ENCODE measurements around the gene C12orf57.

GRCh38 chr12:6980075-6980474 is 36.3 kb downstream of the C12orf57 start:
- TF ChIP-seq EMX1 (CRISPR knock-in tag; IDR thresholded peaks at IDR 0.05) = no peak
- no peak for TF ChIP-seq CTCF (IDR thresholded peaks at IDR 0.05)
- TF ChIP-seq ZNF121 (CRISPR knock-in tag; IDR thresholded peaks at IDR 0.05) = peak; percentile 92
- TF ChIP-seq USF2 (CRISPR knock-in tag; IDR thresholded peaks at IDR 0.05) = no peak
- TF ChIP-seq ATF2 (CRISPR knock-in tag; IDR thresholded peaks at IDR 0.05; ENCODE audit: borderline replicate concordance, low read depth) = no peak
- TF ChIP-seq GABPB1 (CRISPR knock-in tag; IDR thresholded peaks at IDR 0.05) = no peak
